Left renal cortex interstitium (tissue), 4 donors: ENCODE results near the gene ACBD7. TPM values are rescaled to one million over a fixed set of nuclear protein-coding genes. Genes with fewer than 3 reads are reported as not detected.
A peak's percentile ranks its signal among the peaks of the same experiment; 100 is the strongest.

Source experiments
- DNase-seq, 4 donors: peaks; one replicate each; pipeline ENCODE4 v3.0.0-alpha.2; 2013; ENCODE audit warnings: low read depth in 4 of 4, low spot score in 2 of 4, missing footprints in 1 of 4
- polyA plus RNA-seq, 4 donors: library from polyadenylated mRNA; unstranded; fragments of 120-200 nt; gene quantifications; one replicate each; pipeline ENCODE4 v1.2.1, GENCODE V29; 2013; ENCODE audit not compliant: insufficient read length in 4 of 4

Gene ACBD7
- 1 to 10 TPM; 5.5 to 8.0 (median 6.8) TPM for polyA plus RNA-seq

DNA sequence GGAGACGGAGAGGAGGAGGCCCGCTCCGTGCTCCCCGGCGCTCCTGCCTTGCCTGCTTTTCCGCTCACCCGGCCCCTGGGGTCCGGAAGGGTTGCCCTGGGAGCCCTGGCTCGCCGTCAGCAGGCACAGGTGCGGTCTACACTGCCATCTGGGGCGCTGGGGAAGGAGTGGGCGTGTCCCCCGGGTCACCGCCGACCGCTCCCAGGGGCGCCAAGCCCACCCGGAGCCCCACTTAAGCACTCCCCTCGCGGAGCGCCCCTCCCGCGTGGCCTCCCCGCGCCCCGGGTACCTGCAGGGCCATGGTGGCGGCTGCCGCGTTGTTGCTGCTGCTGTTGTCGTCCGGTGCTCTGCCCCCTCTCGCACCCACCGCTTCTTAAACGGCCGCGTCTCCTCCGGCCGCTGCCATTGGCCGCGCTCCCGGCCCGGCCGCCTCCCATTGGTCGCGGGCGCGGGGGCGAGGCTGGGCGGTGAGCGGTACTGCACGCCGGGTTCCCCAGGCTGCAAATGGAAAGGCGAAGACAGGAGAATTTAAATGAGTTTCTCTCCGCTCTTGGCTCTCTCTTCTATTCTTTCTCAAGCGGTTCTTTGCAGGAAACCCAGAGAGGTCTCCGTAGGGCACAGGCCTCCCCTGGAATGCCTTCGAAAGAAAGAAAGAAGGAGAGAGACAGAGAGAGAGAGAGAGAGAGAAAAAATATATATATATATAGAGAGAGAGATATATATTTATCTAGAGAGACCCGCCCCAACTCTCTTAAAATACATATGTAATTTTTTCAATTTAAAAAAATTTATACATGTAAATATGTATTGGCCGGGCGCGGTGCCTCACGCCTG, at the start of gene ACBD7:
ACBD7 (minus strand) TSS at position 349 of the 834 bp plus-strand sequence; CDS start at position 301, 48 bp downstream.
- peak in 2 of 4 donors; percentile 75 to 78 for DNase-seq

DNA sequence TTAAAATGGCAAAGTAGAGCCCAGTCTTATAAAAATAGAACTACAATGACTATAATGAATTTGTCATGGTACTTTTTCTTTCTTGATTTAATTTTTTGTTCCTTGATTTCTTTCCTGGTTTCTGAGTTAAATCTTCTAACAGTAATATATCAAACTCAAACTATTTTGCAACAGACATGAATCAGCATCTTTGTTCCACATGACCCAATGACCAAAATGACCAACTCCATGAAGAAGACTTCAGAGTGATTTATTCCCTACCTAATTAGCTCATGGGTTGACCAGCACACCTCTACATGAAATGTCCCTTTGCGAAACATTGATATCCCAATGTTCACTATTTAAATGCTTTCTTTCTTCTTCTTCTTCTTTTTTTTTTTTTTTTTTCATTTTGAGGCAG, 49.1 kb upstream of the ACBD7 start:
- no peak for DNase-seq

DNA sequence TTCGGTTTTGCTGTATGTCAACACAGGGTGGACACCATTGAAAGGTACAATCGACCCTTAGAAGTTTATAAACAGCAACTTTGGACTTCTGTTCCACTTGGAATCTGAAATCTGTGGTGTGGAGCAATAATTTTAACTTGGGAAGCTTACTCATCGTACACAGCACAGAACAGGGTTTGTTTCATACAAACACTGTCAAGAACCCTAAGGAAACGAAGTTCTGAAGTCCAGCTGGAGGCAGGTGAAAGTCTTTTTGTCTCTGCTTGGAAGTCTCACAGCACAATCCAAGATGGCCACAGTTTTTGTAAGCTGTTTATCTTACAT, 48.4 kb upstream of the ACBD7 start:
- DNase-seq = no peak

DNA sequence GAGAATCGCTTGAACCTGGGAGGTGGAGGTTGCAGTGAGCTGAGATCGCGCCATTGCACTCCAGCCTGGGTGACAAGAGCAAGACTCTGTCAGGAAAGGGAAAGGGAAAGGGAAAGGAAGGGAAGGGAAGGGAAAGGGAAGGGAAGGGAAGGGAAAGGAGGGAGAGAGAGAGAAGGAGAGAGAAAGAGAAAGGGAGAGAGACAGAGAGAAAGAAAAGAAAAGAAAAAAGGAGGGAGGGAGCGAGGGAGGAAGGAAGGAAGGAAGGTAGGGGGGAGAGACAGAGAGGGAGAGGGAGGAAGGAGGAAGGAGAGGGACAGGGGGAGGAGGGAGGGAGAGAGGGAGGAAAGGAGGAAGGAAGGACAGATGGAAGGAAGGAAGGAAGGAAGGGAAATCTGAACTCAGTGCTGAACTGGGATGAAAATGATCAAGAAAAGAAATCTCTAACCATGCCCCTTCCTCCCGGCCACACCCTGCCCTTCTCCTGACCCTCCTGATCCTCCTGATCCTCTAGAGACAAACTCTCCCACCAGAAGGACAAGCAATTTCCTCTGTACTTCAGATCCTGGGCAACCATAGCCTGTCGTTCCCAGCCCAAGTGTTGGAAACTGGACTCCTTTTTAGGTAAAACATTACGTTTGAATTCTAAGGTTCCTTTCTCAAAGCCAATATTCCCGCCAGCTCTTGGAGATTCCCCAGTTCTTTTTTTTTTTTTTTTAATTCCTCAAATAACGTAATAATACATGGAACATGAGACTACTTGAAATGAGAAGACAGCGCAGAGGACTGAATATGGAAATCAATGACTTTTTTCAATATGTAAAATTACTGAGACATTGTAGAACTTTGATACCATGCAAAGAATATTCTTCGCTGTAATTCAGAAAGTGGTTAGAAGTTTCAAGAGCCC, 47.8 kb upstream of the ACBD7 start:
- no peak for DNase-seq

DNA sequence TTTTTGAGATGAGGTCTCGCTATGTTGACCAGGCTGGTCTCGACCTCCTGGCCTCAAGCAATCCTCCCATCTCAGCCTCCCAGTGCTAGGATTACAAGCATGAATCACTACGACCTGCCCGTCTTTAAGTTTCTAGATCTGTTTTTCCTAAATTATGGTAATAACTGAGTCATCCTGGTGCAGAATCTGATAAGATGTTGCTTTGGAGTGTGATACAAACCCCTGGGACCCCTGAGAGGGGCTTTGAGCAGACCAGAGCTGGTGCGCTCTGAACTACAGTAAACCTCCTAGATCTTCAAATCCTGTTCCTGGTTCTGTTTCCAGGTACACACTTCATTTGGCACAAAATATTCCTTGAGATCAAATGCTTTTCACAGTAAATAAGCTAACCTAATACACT, 42.8 kb upstream of the ACBD7 start:
- DNase-seq = no peak

GRCh38 chr10:15124908-15125307, 36.3 kb upstream of the ACBD7 start:
- DNase-seq = no peak

DNA sequence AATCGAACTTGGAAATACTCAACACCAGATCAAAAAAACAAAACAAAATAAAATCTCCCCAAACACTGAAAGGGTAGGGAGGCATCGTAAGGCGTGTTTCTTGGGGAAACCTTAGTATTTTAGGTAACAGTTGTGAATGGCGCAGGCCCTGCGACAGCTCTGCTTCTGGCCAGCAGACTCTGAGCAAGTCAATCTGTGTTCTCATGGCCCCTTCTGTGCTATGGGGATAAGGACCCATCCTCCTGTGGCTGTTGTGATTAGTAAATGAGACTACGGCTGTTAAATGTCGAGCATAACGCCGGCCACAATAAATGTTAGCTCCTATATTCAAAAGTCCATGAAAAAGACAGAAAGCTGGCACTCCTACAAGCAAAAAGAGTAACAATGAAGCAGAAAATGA, 35.6 kb upstream of the ACBD7 start:
- no peak for DNase-seq

- no peak for DNase-seq
These were observed 35.2 kb upstream of the ACBD7 start for GRCh38 chr10:15123749-15124184.

DNA sequence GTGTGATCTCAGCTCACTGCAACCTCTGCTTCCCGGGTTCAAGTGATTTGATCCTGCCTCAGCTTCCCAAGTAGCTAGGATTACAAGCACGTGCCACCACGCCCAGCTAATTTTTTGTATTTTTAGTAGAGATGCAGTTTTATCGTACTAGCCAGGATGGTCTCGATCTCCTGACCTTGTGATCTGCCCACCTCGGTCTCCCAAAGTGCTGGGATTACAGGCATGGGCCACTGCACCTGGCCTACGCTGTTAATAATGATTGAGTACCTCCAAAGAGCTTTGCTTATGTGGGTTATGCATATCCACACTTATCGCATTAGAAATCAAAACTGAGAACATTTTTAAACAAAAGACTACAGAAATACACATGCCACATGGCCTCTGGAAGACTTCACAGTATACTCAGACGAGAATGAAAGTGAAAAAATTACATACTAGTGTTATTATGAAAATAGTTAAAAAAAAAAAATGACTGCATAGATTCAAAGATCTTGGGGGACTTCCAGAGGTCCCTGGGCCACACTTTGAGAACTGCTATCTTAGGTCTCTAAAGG, 34.0 kb upstream of the ACBD7 start:
- no peak for DNase-seq

- DNase-seq = no peak
These were observed 33.1 kb upstream of the ACBD7 start for GRCh38 chr10:15121707-15122106.

GRCh38 chr10:15120523-15120922, 31.9 kb upstream of the ACBD7 start:
- no peak for DNase-seq

GRCh38 chr10:15118615-15119014, 30.0 kb upstream of the ACBD7 start:
- DNase-seq = no peak

GRCh38 chr10:15116225-15116624, 27.6 kb upstream of the ACBD7 start:
- DNase-seq = no peak

- no peak for DNase-seq
These were observed 25.2 kb upstream of the ACBD7 start for GRCh38 chr10:15113766-15114165.

DNA sequence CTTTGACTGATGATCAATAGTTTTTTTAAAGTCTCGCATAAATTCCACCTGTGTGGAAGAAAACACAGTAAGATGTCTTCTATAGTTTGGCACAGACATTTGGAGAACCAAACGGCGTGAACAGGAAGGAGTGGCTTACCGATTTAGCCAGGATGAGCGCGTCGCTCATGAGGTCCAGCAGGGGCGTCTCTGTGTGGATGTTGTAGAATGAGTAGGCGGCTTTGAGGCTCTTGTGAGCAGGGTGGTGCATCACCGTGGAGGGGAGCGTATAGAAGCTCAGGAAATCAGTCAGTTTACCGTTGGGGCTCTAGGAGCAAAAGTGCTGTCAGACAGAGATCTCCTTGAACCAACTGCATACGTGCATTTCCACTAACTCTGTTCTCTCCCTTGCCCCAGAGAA, 24.1 kb upstream of the ACBD7 start:
- DNase-seq = no peak

- no peak for DNase-seq
These were observed 17.9 kb upstream of the ACBD7 start for GRCh38 chr10:15106352-15107013.

DNA sequence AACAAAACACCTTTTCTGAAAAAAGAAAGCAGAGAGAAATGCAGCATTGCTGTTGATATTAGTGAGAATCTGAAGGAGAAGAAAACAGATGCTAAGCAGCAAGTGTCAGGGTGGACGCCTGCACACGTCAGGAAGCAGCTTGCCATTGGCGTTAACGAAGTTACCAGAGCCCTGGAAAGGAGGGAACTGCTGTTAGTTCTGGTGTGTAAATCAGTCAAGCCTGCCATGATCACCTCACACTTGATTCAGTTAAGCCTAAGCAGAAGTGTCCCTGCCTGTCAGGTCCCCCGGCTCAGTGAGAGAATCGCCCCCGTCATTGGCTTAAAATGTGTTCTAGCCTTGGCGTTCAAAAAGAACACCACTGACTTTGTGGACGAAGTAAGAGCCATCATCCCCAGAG, 14.9 kb upstream of the ACBD7 start:
- DNase-seq = no peak

DNA sequence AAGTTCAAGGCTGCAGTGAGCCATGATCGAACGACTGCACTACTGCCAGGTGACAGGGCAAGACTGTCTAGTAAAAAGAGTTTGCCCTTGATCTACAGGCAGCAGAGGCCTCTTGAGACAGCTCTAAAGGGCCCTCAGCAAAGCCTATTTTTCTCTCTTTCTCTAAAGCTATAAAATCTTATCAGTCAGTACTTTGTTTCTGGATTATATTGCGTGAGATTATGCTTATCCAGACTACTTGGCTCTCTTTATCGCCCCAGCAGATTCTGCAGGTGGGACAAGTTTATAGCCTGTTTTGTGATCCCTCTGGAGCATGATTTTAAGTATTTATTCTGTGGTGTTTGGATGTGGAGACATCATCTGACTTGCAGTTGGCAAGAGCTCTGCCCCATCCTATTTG, 11.3 kb upstream of the ACBD7 start:
- no peak for DNase-seq

- peak; percentile 92 to 97 (median 94) for DNase-seq
These were observed 8.6 kb upstream of the ACBD7 start, which contains the start of gene RPP38 for GRCh38 chr10:15097011-15097812. RPP38 (plus strand) TSS chr10:15097355; CDS start chr10:15103315, 5,960 bp downstream.

DNA sequence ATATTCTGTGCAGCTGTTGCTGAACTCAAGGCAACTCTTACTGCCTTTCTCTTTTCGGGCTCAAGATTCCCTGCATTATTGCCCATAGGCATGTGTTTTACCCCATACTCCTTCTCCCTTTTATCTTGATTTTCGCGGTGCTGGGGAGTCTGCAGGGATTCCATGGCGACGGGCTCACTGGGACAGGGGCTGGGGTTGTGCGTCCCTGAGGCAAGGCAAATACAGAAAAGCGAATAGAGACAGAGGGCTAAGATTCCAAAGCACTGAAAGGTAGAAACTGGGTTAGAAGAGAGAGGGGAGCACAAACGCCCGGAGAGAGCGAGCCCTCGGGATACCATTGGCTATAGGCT, 8.1 kb upstream of the ACBD7 start:
- DNase-seq = no peak
